SK-N-SH (cell line): ENCODE measurements around the gene CHST13. TPM values are rescaled to one million over a fixed set of nuclear protein-coding genes. Genes with fewer than 3 reads are reported as not detected.

ENCODE experiments used
- CTCF ChIA-PET: fragments of 300-600, 350-600 bp; formaldehyde crosslinking; extraction: SDS; loops from one replicate; lab custom pipeline; 2021; lab: Yijun Ruan, JAX
- POLR2A ChIA-PET: fragments of 350-600 bp; sonication (Branson Sonifier 250); formaldehyde crosslinking; extraction: SDS; loops from one replicate; lab custom pipeline; 2020; ENCODE audit warnings: antibody characterized with exemption, inconsistent platforms; lab: Yijun Ruan, JAX
- DNase-seq: peaks from one replicate; pipeline ENCODE4 v3.0.0; 2012
- H2AFZ ChIP-seq: fragments of 200-600 bp; sonication (generic); 2 replicates; pipeline ENCODE4 v1.8.1; 2016; ENCODE audit warnings: antibody characterized with exemption, mild to moderate bottlenecking, low read depth
- H3F3A ChIP-seq: fragments of 200-600 bp; sonication (generic); replicated peaks from 2 replicates; pipeline ENCODE3; 2016; ENCODE audit warnings: antibody characterized with exemption, mild to moderate bottlenecking; ENCODE audit not compliant: insufficient read depth
- H3K27ac ChIP-seq, 2 experiments: fragments of 200-500 bp in 1 of 2; fragments of 200-600 bp in 1 of 2; sonication (Bioruptor generic) in 1 of 2; sonication (generic), shearing (Covaris generic) in 1 of 2; 2 replicates each; pipeline versions ENCODE4 v1.5.1 to v1.6.1; 2014 to 2016; ENCODE audit warnings: low read depth in 2 of 2, inconsistent platforms in 1 of 2, low read length in 1 of 2, mild to moderate bottlenecking in 1 of 2, mixed read lengths in 1 of 2
- H3K27me3 ChIP-seq: fragments of 200-600 bp; sonication (generic), shearing (Covaris generic); 2 replicates; pipeline ENCODE4 v1.6.1; 2016; ENCODE audit warnings: mixed run types; ENCODE audit not compliant: insufficient read depth
- H3K36me3 ChIP-seq, 2 experiments: fragments of 200-500 bp in 1 of 2; fragments of 200-600 bp in 1 of 2; sonication (Bioruptor generic) in 1 of 2; sonication (generic) in 1 of 2; replicated peaks in 1 of 2; 2 replicates each; pipeline versions ENCODE3 to v1.5.1; 2014 to 2016; ENCODE audit warnings: low read length in 1 of 2, mild to moderate bottlenecking in 1 of 2; ENCODE audit not compliant: insufficient read depth in 2 of 2, control insufficient read depth in 1 of 2
- H3K4me1 ChIP-seq, 2 experiments: fragments of 200-500 bp in 1 of 2; fragments of 200-600 bp in 1 of 2; sonication (Bioruptor generic) in 1 of 2; sonication (generic), shearing (Covaris generic) in 1 of 2; 2 replicates each; pipeline versions ENCODE4 v1.5.1 to v1.6.1; 2014 to 2016; ENCODE audit warnings: low read depth in 1 of 2, low read length in 1 of 2, mixed run types in 1 of 2; ENCODE audit not compliant: insufficient read depth in 2 of 2, control insufficient read depth in 1 of 2
- H3K4me2 ChIP-seq: fragments of 200-600 bp; sonication (generic), shearing (Covaris generic); 2 replicates; pipeline ENCODE4 v1.6.1; 2017; ENCODE audit warnings: mixed run types
- H3K4me3 ChIP-seq, 2 experiments: fragments of 200-500 bp in 1 of 2; fragments of 200-600 bp in 1 of 2; sonication (Bioruptor generic) in 1 of 2; sonication (generic), shearing (Covaris generic) in 1 of 2; 2 replicates each; pipeline versions ENCODE4 v1.5.1 to v1.8.1; 2014 to 2016; ENCODE audit warnings: low read depth in 2 of 2, inconsistent platforms in 1 of 2, low read length in 1 of 2, mild to moderate bottlenecking in 1 of 2, mixed read lengths in 1 of 2, moderate library complexity in 1 of 2
- H3K79me2 ChIP-seq: fragments of 200-600 bp; sonication (generic); 2 replicates; pipeline ENCODE4 v1.8.1; 2017; ENCODE audit warnings: mild to moderate bottlenecking; ENCODE audit not compliant: insufficient read depth
- H3K9ac ChIP-seq: fragments of 200-600 bp; sonication (generic); 2 replicates; pipeline ENCODE4 v1.6.1; 2017; ENCODE audit warnings: mixed run types
- H3K9me2 ChIP-seq: fragments of 200-600 bp; sonication (generic); 2 replicates; pipeline ENCODE4 v1.6.1; 2017; ENCODE audit warnings: mixed run types
- H3K9me3 ChIP-seq: fragments of 200-600 bp; sonication (generic); 2 replicates; pipeline ENCODE4 v1.6.1; 2017; ENCODE audit warnings: mixed run types, mild to moderate bottlenecking, moderate library complexity
- H4K20me1 ChIP-seq: fragments of 200-600 bp; sonication (generic); 2 replicates; pipeline ENCODE4 v1.6.1; 2017; ENCODE audit warnings: mild to moderate bottlenecking, mixed run types; ENCODE audit not compliant: insufficient read depth
- CTCF ChIP-seq: fragments of 200-600 bp; sonication (generic); IDR thresholded peaks from 2 replicates; pipeline ENCODE4 v1.6.1; 2017; ENCODE audit warnings: antibody characterized with exemption, mild to moderate bottlenecking, moderate library complexity
- EZH2phosphoT487 ChIP-seq: fragments of 200-600 bp; sonication (generic); IDR thresholded peaks from 2 replicates; pipeline ENCODE4 v1.6.1; 2017; ENCODE audit warnings: low read depth, mixed run types, mild to moderate bottlenecking, antibody characterized with exemption, moderate library complexity, borderline replicate concordance
- FOXJ3 ChIP-seq: sonication (generic); formaldehyde crosslinking; IDR thresholded peaks from 2 replicates; pipeline ENCODE4 v1.5.1; 2020; ENCODE audit warnings: mild to moderate bottlenecking, missing genetic modification reagents
- FOXM1 ChIP-seq: IDR thresholded peaks from 2 replicates; pipeline ENCODE4 v1.4.0; 2012; ENCODE audit warnings: low read depth, mild to moderate bottlenecking
- GABPA ChIP-seq: IDR thresholded peaks from 2 replicates; pipeline ENCODE4 v1.4.0; 2012; ENCODE audit warnings: low read depth, mild to moderate bottlenecking
- NRF1 ChIP-seq: IDR thresholded peaks from 2 replicates; pipeline ENCODE4 v1.6.1; 2012; ENCODE audit warnings: low read depth, mild to moderate bottlenecking, low read length
- PBX3 ChIP-seq: IDR thresholded peaks from 2 replicates; pipeline ENCODE4; 2012
- RAD21 ChIP-seq: IDR thresholded peaks from 2 replicates; pipeline ENCODE4 v1.6.1; 2012; ENCODE audit warnings: mild to moderate bottlenecking, low read length
- RXRA ChIP-seq: IDR thresholded peaks from 2 replicates; pipeline ENCODE4 v1.4.0; 2012; ENCODE audit warnings: low read depth, mild to moderate bottlenecking, borderline replicate concordance
- SMC3 ChIP-seq: IDR thresholded peaks from 2 replicates; pipeline ENCODE4 v1.6.1; 2012; ENCODE audit warnings: low read depth, low read length, improper control_type of control experiment
- TAF1 ChIP-seq: IDR thresholded peaks from 2 replicates; pipeline ENCODE4 v1.6.1; 2012; ENCODE audit warnings: low read depth, mild to moderate bottlenecking, low read length, moderate library complexity, borderline replicate concordance
- WGBS: methylation state at CpG from one replicate; pipeline ENCODE4 v1.1.6; 2017; ENCODE audit warnings: low lambda C conversion rate; 5-methylcytosine and 5-hydroxymethylcytosine counted together
- polyA plus RNA-seq, 3 experiments: library from polyadenylated mRNA; depleted of rRNA; stranded (reverse); fragments of >200 nt; gene quantifications; 2 replicates each; pipeline ENCODE4 v1.2.3, GENCODE V29; 2012

The CHST13 gene
- polyA plus RNA-seq, 1 of the 3 experiments (the other 2 are of a cell fraction): 0.41 TPM

- Histone ChIP-seq H3K36me3 (no peaks in the 10 kb centered on the region), H3K79me2 (no peaks in the 10 kb centered on the region), H3K9me3 (no peaks in the 10 kb centered on the region), H3K9ac (no peak overlapping the region), H3F3A (no peaks in the 10 kb centered on the region), H3K27me3 (no peaks in the 10 kb centered on the region; the same call in 1 of the 2 replicates), H3K9me2 (no peaks in the 10 kb centered on the region), H3K4me2 (no peak overlapping the region), H2AFZ (no peak overlapping the region), H3K4me3 (peak overlapping the region in 1 of 2 experiments; percentile 18; a peak in 1 of 4 replicates), H3K27ac (no peak overlapping the region), H4K20me1 (no peaks in the 10 kb centered on the region), H3K4me1 (peaks cover 0 to 18% of the 10 kb centered on the region in 2 experiments; a peak in 1 of 4 replicates)
- TF ChIP-seq SMC3 (peak; percentile 82), PBX3 (no peak), CTCF (peak; percentile 79), RXRA (no peak), RAD21 (peak; percentile 83), FOXM1 (no peak), EZH2phosphoT487 (no peak), TAF1 (no peak)
- DNase-seq: peak; percentile 88
- WGBS: 2% methylated on average over 6 of the region's 6 CpGs
- ChIA-PET POLR2A (no interaction called here), CTCF (interaction anchor here (0.7 to 4.2 kb wide), 29 partner anchors 9 to 1026 kb away, joined by 3 to 45 read pairs (median 5); partner anchors contain the start of gene TXNRD3)
Measured at GRCh38 chr3:126522363-126522788, 1.6 kb upstream of the CHST13 start.

GRCh38 chr3:126524429-126524988 is 554 bp downstream of the CHST13 start:
- no peaks in the 10 kb centered on the region for H4K20me1 ChIP-seq
- no peak overlapping the region for H3K27ac ChIP-seq
- H3K9ac ChIP-seq: no peak overlapping the region
- no peaks in the 10 kb centered on the region for H3K79me2 ChIP-seq
- peak overlapping the region; percentile 76; the same call in 1 of the 2 replicates for H2AFZ ChIP-seq
- ChIA-PET CTCF (interaction anchor here (0.8 to 4.2 kb wide), 7 partner anchors 13 to 1023 kb away, joined by 3 to 45 read pairs (median 4); no protein-coding TSS in a partner anchor), POLR2A (no interaction called here)
- no peaks in the 10 kb centered on the region for H3F3A ChIP-seq
- TF ChIP-seq FOXJ3 (no peak), GABPA (no peak), NRF1 (peak; percentile 57)
- no peaks in the 10 kb centered on the region for H3K36me3 ChIP-seq
- WGBS: 15% methylated on average over 12 of the region's 31 CpGs
- H3K9me2 ChIP-seq: no peaks in the 10 kb centered on the region
- DNase-seq: peak; percentile 86
- H3K9me3 ChIP-seq: no peaks in the 10 kb centered on the region
- H3K4me3 ChIP-seq: peak overlapping the region; percentile 56 to 65
- peak overlapping the region; percentile 87 for H3K4me2 ChIP-seq
- no peaks in the 10 kb centered on the region; the same call in 1 of the 2 replicates for H3K27me3 ChIP-seq
- peaks cover 0 to 31% of the 10 kb centered on the region in 2 experiments; a peak in 1 of 4 replicates for H3K4me1 ChIP-seq
